HG03159 (cell line): Measurements from ENCODE around the gene SEZ6L.

Source experiments
- ATAC-seq: cut with Tn5 transposase; IDR thresholded peaks from one replicate; pipeline ENCODE4 v1.9.1; 2021; ENCODE audit warnings: mild to moderate bottlenecking, moderate library complexity; ENCODE audit not compliant: unreplicated experiment

Gene SEZ6L

DNA sequence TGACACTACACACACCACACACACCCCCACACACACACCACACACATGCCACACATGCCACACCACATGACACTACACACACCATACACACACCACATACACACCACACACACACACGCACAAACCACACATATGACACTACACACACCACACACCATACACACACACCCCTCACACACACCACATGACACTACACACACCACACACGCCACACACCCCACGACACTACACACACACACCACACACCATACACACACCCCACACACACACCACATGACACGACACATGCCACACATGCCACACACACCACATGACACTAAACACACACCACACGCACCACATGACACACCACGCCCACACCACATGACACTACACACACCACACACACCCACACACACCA, 158.0 kb downstream of the SEZ6L start:
- ATAC-seq: no peak

DNA sequence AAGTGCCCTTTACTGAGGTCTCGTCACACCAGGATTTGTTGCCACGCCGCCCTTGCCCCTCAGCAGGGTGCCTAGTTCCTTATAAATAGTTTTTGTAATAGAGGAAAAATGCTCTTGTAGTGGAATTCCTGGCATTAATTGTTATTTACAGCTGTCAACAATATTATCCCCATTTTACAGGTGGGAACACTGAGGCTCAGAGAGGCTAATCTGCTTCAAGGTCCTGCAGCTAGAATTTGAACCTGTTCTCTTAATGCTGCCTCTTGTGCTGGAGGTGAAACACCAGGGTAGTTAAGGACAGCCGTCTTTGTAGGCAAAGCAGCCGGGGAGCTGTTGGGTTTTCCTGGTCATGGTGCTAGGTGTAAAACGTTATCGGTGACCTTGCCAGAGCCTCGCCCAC, 159.0 kb downstream of the SEZ6L start:
- no peak for ATAC-seq

DNA sequence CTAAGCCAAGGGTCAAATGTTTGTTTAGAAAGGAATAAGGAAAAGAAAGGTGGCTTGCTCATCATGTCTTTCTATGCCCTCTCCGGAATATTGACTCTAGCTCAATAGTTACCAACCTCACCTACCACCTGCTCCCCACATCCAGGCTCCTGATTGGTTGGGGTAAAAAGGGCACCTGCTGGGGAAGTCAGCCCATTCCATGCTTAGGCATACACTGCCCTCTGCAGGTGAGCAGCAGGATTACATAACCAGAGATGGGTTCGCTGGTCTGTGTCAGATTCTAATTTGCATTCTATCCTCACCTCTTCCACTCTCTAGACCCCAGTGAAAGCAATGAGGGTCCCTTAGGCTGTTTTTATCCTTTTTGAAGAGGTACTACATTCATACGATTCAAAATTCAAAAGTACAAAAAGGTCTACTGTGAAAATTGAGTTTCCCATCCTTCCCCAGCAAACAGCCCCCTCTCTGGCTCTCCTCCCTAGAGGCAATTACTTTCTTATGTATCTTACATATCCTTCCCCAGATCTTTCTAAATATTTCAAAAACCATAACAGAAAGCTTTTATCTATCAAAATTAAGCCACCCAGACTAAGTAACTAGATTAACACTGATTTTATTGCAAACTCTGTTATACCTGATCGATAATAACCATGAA, 161.8 kb downstream of the SEZ6L start:
- no peak for ATAC-seq

GRCh38 chr22:26333088-26333800, 164.0 kb downstream of the SEZ6L start:
- no peak for ATAC-seq

GRCh38 chr22:26334232-26334631, 165.0 kb downstream of the SEZ6L start:
- no peak for ATAC-seq

GRCh38 chr22:26336773-26337172, 167.5 kb downstream of the SEZ6L start:
- no peak for ATAC-seq

DNA sequence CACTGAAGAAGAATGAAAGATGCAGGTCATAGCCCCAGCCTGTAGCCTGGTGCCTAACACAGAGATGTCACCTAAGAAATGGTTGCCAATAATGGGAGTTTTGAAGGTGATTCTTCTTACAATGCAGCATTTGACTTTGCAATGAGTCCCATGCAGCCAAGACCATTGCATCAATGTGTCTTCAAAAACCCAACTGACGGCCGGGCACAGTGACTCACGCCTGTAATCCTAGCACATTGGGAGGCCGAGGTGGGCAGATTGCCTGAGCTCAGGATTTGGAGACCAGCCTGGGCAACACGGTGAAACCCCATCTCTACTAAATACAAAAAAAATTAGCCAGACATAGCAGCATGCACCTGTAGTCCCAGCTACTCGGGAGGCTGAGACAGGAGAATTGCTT, 170.5 kb downstream of the SEZ6L start:
- no peak for ATAC-seq

GRCh38 chr22:26342745-26343410, 173.6 kb downstream of the SEZ6L start:
- ATAC-seq: no peak

GRCh38 chr22:26345496-26345895, 176.2 kb downstream of the SEZ6L start:
- no peak for ATAC-seq

GRCh38 chr22:26348810-26349526, 179.7 kb downstream of the SEZ6L start:
- ATAC-seq: no peak

DNA sequence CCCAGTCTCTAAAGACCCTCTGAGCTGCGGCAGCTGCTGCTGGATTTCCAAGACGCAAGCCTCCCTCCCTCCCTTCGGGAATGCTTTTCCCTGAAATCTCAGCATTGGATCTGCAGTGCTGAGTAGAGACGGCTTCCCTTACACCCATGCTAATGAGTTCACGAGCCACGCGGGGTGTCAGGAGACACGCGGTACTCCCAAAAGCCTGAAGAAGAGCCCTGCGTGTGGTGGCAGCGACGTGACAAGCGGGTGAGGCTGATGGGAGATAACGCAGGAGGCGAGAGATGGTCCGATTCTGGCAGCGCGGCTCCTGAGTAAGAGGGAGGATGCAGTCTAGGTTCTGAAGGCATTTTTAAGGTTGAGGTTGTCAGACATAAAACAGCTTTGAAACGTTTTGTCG, 185.4 kb downstream of the SEZ6L start:
- no peak for ATAC-seq

- ATAC-seq: no peak
These were observed 188.0 kb downstream of the SEZ6L start for GRCh38 chr22:26357281-26357680.

DNA sequence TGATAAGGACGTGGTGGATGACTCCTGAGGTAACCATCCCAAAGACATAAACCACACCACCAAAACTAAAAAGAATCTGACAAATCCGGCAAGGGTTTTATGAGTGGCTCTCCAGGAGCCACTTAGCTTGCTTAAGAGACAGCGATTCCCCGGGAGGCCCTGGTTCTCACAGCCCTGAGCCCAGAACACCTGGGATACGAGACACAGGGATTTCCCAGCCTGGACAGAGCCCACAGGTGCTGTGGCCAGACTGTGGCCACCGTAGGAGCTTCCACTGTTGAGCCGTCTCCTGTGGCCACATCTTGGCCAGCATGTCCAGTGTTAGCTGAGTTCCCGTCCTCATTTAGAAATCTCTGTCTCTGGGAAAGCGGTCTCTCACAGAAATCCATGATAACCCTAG, 188.6 kb downstream of the SEZ6L start:
- no peak for ATAC-seq

DNA sequence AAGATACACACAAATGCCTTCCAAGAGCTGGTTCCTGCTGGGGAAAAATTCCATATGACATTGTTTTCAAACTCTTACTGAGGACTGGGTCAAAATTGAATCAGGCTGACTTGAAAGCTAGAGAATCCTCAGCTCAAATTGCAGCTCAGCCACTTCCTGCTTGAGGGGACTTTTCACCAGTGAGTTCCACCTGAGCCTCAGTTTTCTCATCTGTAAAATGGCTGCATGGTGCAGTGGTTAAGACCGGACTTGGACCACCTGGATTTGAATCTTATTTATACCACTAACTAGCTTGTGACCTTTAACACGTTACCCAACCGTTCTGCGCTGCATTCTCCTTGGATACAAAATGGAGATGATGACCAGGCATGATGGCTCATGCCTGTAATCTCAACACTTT, 189.9 kb downstream of the SEZ6L start:
- no peak for ATAC-seq

DNA sequence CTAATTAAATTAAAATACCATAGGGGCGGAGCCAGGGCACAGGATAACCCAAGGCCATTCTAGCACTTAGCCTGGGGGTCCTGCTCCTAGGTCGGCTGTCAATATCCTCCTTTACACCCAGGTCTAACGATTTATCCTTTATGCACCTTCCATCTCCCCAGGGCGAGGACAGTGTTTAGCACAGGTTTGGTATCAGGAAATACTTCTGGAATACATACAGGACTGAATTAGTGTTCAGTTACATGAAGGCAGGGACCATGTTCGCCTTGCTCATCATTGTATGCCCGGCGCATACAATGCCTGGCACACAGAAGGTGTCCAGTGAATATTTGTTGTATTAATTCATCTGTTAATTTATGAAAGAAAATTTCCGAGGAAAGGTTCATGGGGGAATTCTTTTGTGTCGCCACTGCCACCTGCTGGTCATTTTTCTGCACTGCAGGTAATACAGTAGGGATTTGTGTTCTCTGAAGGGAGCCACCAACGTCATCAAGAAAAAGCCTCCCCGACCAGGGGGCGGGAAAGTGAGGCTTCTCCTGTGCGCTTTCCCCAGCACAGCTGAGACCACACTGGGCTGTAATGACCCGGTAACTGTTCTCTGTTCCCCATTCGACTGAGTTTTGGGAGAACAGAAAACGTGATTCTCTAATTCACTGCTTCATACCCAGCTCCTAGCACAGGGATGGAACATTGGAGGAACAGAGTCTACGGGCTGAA, 191.1 kb downstream of the SEZ6L start:
- no peak for ATAC-seq

DNA sequence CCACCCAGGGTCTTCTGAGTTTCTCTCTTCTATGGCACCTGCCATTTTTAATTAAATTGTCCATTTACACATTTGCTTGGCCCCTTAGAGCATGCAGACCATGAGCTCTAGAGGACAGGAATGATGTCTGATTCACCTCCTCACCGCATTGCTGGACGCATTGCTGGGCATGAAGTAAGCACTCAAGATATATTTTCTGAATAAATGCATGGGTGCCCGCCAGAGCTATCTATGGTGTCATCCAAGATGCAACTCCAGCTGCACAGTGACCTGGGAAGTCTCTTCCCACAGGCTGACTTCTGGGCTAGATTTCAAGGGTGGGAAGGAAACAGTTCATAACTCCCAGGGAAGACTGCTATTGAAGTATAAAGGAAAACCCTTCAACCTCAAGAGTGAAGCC, 193.2 kb downstream of the SEZ6L start:
- no peak for ATAC-seq

GRCh38 chr22:26364066-26365015, 195.1 kb downstream of the SEZ6L start:
- ATAC-seq: no peak

DNA sequence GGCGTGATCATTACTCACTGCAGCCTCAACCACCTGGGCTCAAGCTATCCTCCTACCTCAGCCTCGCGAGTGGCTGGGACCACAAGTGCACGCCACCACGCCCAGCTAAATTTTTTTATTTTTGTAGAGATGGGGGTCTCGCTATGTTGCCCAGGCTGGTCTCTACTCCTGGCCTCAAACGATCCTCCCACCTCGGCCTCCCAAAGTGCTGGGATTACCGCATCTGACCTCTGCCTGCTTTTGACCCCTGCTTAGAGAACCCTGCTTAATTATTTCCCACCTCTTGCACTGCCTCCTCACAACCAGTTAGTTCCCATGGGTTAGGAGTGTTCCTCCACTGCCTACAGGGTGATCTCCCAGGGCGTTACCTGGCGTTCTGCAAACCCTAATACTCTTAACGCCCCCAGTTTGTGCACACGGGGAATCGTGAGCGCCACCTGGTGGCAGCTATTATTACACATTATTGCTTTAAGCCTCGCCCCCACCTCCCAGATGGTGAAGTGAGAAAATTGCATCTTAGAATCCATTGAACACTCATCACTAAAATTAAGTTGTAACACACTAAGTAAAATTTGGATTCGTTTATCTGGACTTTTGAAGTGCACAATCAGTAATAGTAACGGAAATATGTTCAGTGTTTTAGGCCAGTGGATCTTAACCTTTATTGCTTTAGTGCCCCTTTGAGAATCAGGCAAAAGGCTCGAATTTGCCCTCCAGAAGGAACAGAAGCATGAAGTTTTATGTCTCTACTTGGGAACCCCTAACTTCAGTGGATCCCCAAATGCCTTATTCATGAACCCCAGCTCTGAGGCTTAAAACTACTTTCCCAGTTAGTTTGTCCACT, 198.4 kb downstream of the SEZ6L start:
- no peak for ATAC-seq

DNA sequence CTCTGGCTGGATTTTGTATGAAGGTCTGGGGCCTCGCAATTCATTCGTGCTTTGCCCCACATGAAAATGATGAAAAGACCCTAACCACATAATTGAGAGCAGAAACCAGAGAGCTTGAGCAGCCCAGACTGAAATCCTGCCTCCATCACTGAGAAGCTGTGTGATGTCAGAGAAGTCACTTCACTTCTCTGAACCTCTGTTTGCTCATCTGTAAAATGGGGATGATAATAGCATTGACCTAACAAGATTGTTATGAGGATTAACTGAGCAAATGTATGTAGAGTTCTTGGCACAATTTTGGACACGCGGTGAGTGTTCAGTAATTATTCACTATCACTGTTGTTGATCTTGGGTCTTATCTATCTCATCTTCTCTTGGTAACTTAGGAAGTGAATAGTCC, 203.6 kb downstream of the SEZ6L start:
- ATAC-seq: no peak
